ENCODE results near the gene TENM4.

GRCh38 chr11:79471071-79471844, 30.4 kb upstream of the TENM4 start:
- TF ChIP-seq, protein P1, sequence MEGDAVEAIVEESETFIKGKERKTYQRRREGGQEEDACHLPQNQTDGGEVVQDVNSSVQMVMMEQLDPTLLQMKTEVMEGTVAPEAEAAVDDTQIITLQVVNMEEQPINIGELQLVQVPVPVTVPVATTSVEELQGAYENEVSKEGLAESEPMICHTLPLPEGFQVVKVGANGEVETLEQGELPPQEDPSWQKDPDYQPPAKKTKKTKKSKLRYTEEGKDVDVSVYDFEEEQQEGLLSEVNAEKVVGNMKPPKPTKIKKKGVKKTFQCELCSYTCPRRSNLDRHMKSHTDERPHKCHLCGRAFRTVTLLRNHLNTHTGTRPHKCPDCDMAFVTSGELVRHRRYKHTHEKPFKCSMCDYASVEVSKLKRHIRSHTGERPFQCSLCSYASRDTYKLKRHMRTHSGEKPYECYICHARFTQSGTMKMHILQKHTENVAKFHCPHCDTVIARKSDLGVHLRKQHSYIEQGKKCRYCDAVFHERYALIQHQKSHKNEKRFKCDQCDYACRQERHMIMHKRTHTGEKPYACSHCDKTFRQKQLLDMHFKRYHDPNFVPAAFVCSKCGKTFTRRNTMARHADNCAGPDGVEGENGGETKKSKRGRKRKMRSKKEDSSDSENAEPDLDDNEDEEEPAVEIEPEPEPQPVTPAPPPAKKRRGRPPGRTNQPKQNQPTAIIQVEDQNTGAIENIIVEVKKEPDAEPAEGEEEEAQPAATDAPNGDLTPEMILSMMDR (IDR thresholded peaks at IDR 0.05) = no peak
- TF ChIP-seq POLR2A (IDR thresholded peaks at IDR 0.05) = no peak

Data from uterus (tissue), 2 donors.